SKM-1 (cell line): ENCODE data around the gene DSCAML1.

ENCODE experiments used
- DNase-seq: peaks from one replicate; lab custom pipeline; 2025; ENCODE audit not compliant: unreplicated experiment; lab: John Stamatoyannopoulos, UW

Gene DSCAML1

GRCh38 chr11:117670443-117670842 is 126.6 kb downstream of the DSCAML1 start:
- no peak for DNase-seq

- DNase-seq = no peak
Observed at GRCh38 chr11:117669616-117670015, 127.4 kb downstream of the DSCAML1 start.

- no peak for DNase-seq
Observed at GRCh38 chr11:117669062-117669461, 128.0 kb downstream of the DSCAML1 start.

- no peak for DNase-seq
Observed at GRCh38 chr11:117668321-117668751, 128.7 kb downstream of the DSCAML1 start.

- no peak for DNase-seq
Observed at GRCh38 chr11:117664897-117665296, 132.1 kb downstream of the DSCAML1 start.

- DNase-seq = no peak
Observed at GRCh38 chr11:117663821-117664220, 133.2 kb downstream of the DSCAML1 start.

- no peak for DNase-seq
Observed at GRCh38 chr11:117663414-117663813, 133.6 kb downstream of the DSCAML1 start.

GRCh38 chr11:117662671-117663269 is 134.2 kb downstream of the DSCAML1 start:
- no peak for DNase-seq

GRCh38 chr11:117662255-117662654 is 134.8 kb downstream of the DSCAML1 start:
- DNase-seq = no peak

- DNase-seq = no peak
Observed at GRCh38 chr11:117658809-117659208, 138.2 kb downstream of the DSCAML1 start.

GRCh38 chr11:117657794-117658193 is 139.2 kb downstream of the DSCAML1 start:
- no peak for DNase-seq

- DNase-seq = no peak
Observed at GRCh38 chr11:117654281-117655255, 142.4 kb downstream of the DSCAML1 start.

GRCh38 chr11:117652521-117652920 is 144.5 kb downstream of the DSCAML1 start:
- no peak for DNase-seq

GRCh38 chr11:117649296-117650055 is 147.5 kb downstream of the DSCAML1 start:
- DNase-seq = no peak

GRCh38 chr11:117647872-117648271 is 149.1 kb downstream of the DSCAML1 start:
- no peak for DNase-seq

GRCh38 chr11:117647207-117647606 is 149.8 kb downstream of the DSCAML1 start:
- DNase-seq = no peak

GRCh38 chr11:117646411-117646810 is 150.6 kb downstream of the DSCAML1 start:
- no peak for DNase-seq

- DNase-seq = no peak
Observed at GRCh38 chr11:117644403-117645155, 152.4 kb downstream of the DSCAML1 start.

GRCh38 chr11:117643606-117644300 is 153.3 kb downstream of the DSCAML1 start:
- no peak for DNase-seq

GRCh38 chr11:117642835-117643234 is 154.2 kb downstream of the DSCAML1 start:
- DNase-seq = no peak
